NCI-H1417 treated with DMSO at 0.1 percent for 48 hours (cell line): Measurements from ENCODE around the gene AGAP3.

Experiments
- DNase-seq: peaks from one replicate; lab custom pipeline; 2025; lab: John Stamatoyannopoulos, UW

The AGAP3 gene

GRCh38 chr7:151187409-151188251 lies 101.4 kb downstream of the AGAP3 start:
- DNase-seq = no peak

GRCh38 chr7:151188252-151188542 lies 101.9 kb downstream of the AGAP3 start:
- DNase-seq = no peak

GRCh38 chr7:151189038-151189437 lies 102.8 kb downstream of the AGAP3 start:
- DNase-seq = no peak

GRCh38 chr7:151191544-151191943 lies 105.3 kb downstream of the AGAP3 start:
- DNase-seq = no peak

GRCh38 chr7:151192002-151192539 lies 105.8 kb downstream of the AGAP3 start:
- DNase-seq = no peak

GRCh38 chr7:151193203-151193978 lies 107.1 kb downstream of the AGAP3 start:
- DNase-seq = no peak
